Thyroid gland (tissue), 4 donors: Measurements from ENCODE around the gene IRAK2.

Source experiments
- CTCF ChIP-seq, 6 experiments: fragments of 200-600 bp in 3 of 6; fragments of 450-650 bp in 3 of 6; sonication (generic) in 3 of 6; IDR thresholded peaks; one replicate each; pipeline ENCODE4 v1.5.1; 2016 to 2019; ENCODE audit warnings: antibody characterized with exemption in 6 of 6, mild to moderate bottlenecking in 2 of 6, inconsistent platforms in 1 of 6, moderate library complexity in 1 of 6
- POLR2A ChIP-seq, 2 donors: fragments of 450-650 bp; IDR thresholded peaks; one replicate each; pipeline ENCODE4 v1.6.1; 2017; ENCODE audit warnings: antibody characterized with exemption in 2 of 2, mild to moderate bottlenecking in 2 of 2, moderate library complexity in 1 of 2

DNA sequence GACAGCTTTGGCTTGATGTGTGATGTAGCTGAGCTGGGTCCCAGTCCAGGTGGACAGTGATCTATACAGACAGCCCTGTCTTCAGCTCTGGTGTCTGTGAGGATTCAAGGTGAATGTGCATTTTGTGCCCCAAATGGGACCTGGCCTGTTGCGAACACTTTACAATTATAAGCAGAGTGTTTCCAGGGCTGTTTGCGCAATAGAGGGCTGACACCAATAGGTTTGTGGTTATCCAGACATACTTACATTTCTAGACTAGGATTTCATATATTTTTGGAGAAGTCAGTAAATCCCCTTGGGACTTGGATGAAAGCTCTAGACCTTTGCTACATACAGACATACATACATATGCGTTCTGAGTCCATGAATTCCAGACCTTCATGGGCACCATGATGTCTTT is 79.3 kb downstream of the IRAK2 start:
- TF ChIP-seq POLR2A (IDR thresholded peaks at IDR 0.05) (no peak), CTCF (IDR thresholded peaks at IDR 0.05) (no peak)
